HepG2 (cell line): Measurements from ENCODE around the gene ARMC5. TPM values are rescaled to one million over a fixed set of nuclear protein-coding genes. Genes with fewer than 3 reads are reported as not detected.

ENCODE experiments used
- ATAC-seq: fragments of 200-7000 bp; cut with Tn5 transposase; 3 replicates; pipeline ENCODE4 v1.9.1; 2020; ENCODE audit warnings: mild to moderate bottlenecking, moderate library complexity
- BruUV-seq: library from RNA; stranded (reverse); fragments of 400-500 nt; replicated peaks from 2 replicates; lab custom pipeline; 2021; lab: Mats Ljungman, UMichigan
- CTCF ChIA-PET: fragments of 300-600 bp; formaldehyde crosslinking; extraction: SDS; loops from one replicate; lab custom pipeline; 2021; ENCODE audit warnings: low total read pairs, inconsistent platforms, low intra/inter-chr PET ratio; lab: Yijun Ruan, JAX
- POLR2A ChIA-PET: fragments of 350-600 bp; sonication (Branson Sonifier 250); formaldehyde crosslinking; loops from one replicate; lab custom pipeline; 2020; ENCODE audit warnings: antibody characterized with exemption, inconsistent platforms; lab: Yijun Ruan, JAX
- DNase-seq: peaks from one replicate; pipeline ENCODE4 v3.0.0-alpha.2; 2015; ENCODE audit warnings: low spot score
- FAIRE-seq: peaks from 3 replicates; lab custom pipeline; 2011; peaks lifted over from hg19 to GRCh38; lab: Jason Lieb, UNC
- H2AFZ ChIP-seq: one replicate; pipeline ENCODE4 v1.6.1; 2011; ENCODE audit warnings: low read length, inconsistent platforms
- H3K27ac ChIP-seq: fragments of 300-600 bp; 3 replicates; pipeline ENCODE4 v1.8.0; 2011; ENCODE audit warnings: mixed run types, mild to moderate bottlenecking, mixed read lengths, low read length, inconsistent platforms; ENCODE audit not compliant: insufficient read depth; ENCODE audit errors: extremely low read length
- H3K27me3 ChIP-seq, 2 experiments: fragments of 200-600 bp in 1 of 2; 2 replicates in 1 of 2; 3 replicates in 1 of 2; pipeline versions ENCODE4 v1.6.0 to v1.8.0; 2011; ENCODE audit warnings: low read length in 2 of 2, mild to moderate bottlenecking in 2 of 2, moderate library complexity in 2 of 2, inconsistent platforms in 1 of 2; ENCODE audit not compliant: insufficient read depth in 2 of 2, control insufficient read depth in 1 of 2
- H3K36me3 ChIP-seq, 2 experiments: fragments of 200-600 bp in 1 of 2; replicated peaks in 1 of 2; 2 replicates in 1 of 2; 3 replicates in 1 of 2; pipeline versions ENCODE4 v1.5.1 to v1.8.0; 2011; ENCODE audit warnings: low read length in 2 of 2, inconsistent platforms in 1 of 2; ENCODE audit not compliant: insufficient read depth in 2 of 2, control insufficient read depth in 1 of 2
- H3K4me1 ChIP-seq: 2 replicates; pipeline ENCODE4 v1.5.1; 2012; ENCODE audit warnings: low read length, inconsistent platforms; ENCODE audit not compliant: insufficient read depth
- H3K4me2 ChIP-seq: 2 replicates; pipeline ENCODE4 v1.6.0; 2011; ENCODE audit warnings: low read depth, low read length, inconsistent platforms
- H3K4me3 ChIP-seq, 3 experiments: fragments of 200-600 bp in 1 of 3; sonication (generic), shearing (Covaris generic) in 1 of 3; replicated peaks in 1 of 3; 2 replicates each; pipeline ENCODE4 v1.5.1; 2011 to 2016; ENCODE audit warnings: low read length in 3 of 3, inconsistent platforms in 2 of 3, low read depth in 2 of 3, mild to moderate bottlenecking in 2 of 3, control low read depth in 1 of 3, mixed read lengths in 1 of 3; ENCODE audit not compliant: insufficient read depth in 1 of 3
- H3K79me2 ChIP-seq: one replicate; pipeline ENCODE4 v1.6.1; 2011; ENCODE audit warnings: low read length, inconsistent platforms; ENCODE audit not compliant: insufficient read depth
- H3K9ac ChIP-seq: 2 replicates; pipeline ENCODE4 v1.6.0; 2011; ENCODE audit warnings: mild to moderate bottlenecking, low read depth, low read length, inconsistent platforms; ENCODE audit not compliant: insufficient read depth
- H3K9me3 ChIP-seq: 2 replicates; pipeline ENCODE4 v1.5.1; 2012; ENCODE audit warnings: mild to moderate bottlenecking, low read length
- H4K20me1 ChIP-seq: 2 replicates; pipeline ENCODE4 v1.6.0; 2011; ENCODE audit warnings: inconsistent platforms, mild to moderate bottlenecking, low read length, moderate library complexity; ENCODE audit not compliant: insufficient read depth
- CREB1 ChIP-seq, 2 experiments: fragments of 450-650 bp in 1 of 2; IDR thresholded peaks; 2 replicates each; pipeline ENCODE4 v1.6.1; 2016 to 2017; ENCODE audit warnings: control low read depth in 1 of 2, mild to moderate bottlenecking in 1 of 2, missing compliant biosample characterization in 1 of 2, missing genetic modification characterization in 1 of 2
- PPARG ChIP-seq: conservative IDR thresholded peaks from 2 replicates; pipeline ENCODE4 v1.6.1; 2016; ENCODE audit warnings: missing biosample characterization, missing genetic modification reagents
- SNRNP70 ChIP-seq: fragments of 200-400 bp; formaldehyde crosslinking; IDR thresholded peaks from 2 replicates; pipeline ENCODE4 v1.6.1; 2017; ENCODE audit warnings: mild to moderate bottlenecking, low read depth, low read length, moderate library complexity
- ZNF160 ChIP-seq: sonication (generic); formaldehyde crosslinking; IDR thresholded peaks from 2 replicates; pipeline ENCODE4 v1.8.0; 2022; ENCODE audit warnings: mild to moderate bottlenecking, inconsistent platforms, missing genetic modification reagents
- ZNF235 ChIP-seq: sonication (generic); formaldehyde crosslinking; IDR thresholded peaks from 2 replicates; pipeline ENCODE4 v1.8.1; 2023; ENCODE audit warnings: mild to moderate bottlenecking, missing genetic modification reagents, borderline replicate concordance
- ZNF451 ChIP-seq: sonication (generic); formaldehyde crosslinking; IDR thresholded peaks from 2 replicates; pipeline ENCODE4 v1.5.0; 2020; ENCODE audit warnings: mild to moderate bottlenecking, missing genetic modification reagents
- ZNF770 ChIP-seq: sonication (generic); formaldehyde crosslinking; IDR thresholded peaks from 2 replicates; pipeline ENCODE4 v1.5.0; 2020; ENCODE audit warnings: mild to moderate bottlenecking, missing genetic modification reagents
- WGBS: methylation state at CpG from one replicate; pipeline ENCODE4 v1.1.6; 2017; ENCODE audit warnings: low lambda C conversion rate; 5-methylcytosine and 5-hydroxymethylcytosine counted together
- in situ Hi-C: cut with HindIII; loops from 2 replicates; pipeline ENCODE4 v1.10.0; 2017; ENCODE audit warnings: low pct_unique_long_range_greater_than_20kb; ENCODE audit not compliant: extremely low pct_ligation_motif_present
- intact Hi-C: fragments of 100-400 bp; cut with micrococcal nuclease; formaldehyde crosslinking; loops from one replicate; pipeline ENCODE4 v1.10.0; 2022; ENCODE audit not compliant: unreplicated experiment
- polyA plus RNA-seq, 8 experiments: library from polyadenylated mRNA; depleted of rRNA in 3 of 8; stranded (reverse) in 7 of 8; unstranded in 1 of 8; fragments of >200 nt; fragmentation: Illumina TruSeq in 4 of 8; extraction: Trizol in 4 of 8; gene quantifications; 2 replicates each; pipeline versions ENCODE4 v1.2.1 to v1.2.3, GENCODE V29; 2011 to 2016; ENCODE audit warnings: low read depth in 4 of 8, missing spikeins in 1 of 8, mixed read lengths in 1 of 8; ENCODE audit not compliant: insufficient read depth in 1 of 8
- total RNA-seq, 5 experiments: library from RNA; depleted of rRNA; stranded (reverse); fragments of >200 nt; fragmentation: Illumina TruSeq; extraction: Trizol; gene quantifications; 2 replicates each; pipeline ENCODE4 v1.2.3, GENCODE V29; 2016; ENCODE audit warnings: low read depth in 1 of 5

ARMC5 gene
- total and polyA plus RNA-seq, 2 of the 13 experiments (the other 11 are each of a cell fraction or from before 2014, with no cell fraction given): 10.8 to 22.3 TPM

- no peaks in the 10 kb centered on the region for H3K36me3 ChIP-seq
- 14% methylated on average over 21 of the region's 22 CpGs for WGBS
- H3K4me2 ChIP-seq: no peak overlapping the region
- no TSS peak for BruUV-seq
- ChIA-PET POLR2A (no interaction called here), CTCF (no interaction called here)
- intact Hi-C loops (no loop called here), in situ Hi-C loops (no loop called here)
- H2AFZ ChIP-seq: no peak overlapping the region
- ATAC-seq (no peak; the same call in 2 of the 3 replicates), DNase-seq (no peak), FAIRE-seq (no peak)
- no peaks in the 10 kb centered on the region for H3K4me1 ChIP-seq
- H3K9ac ChIP-seq: no peak overlapping the region
- peaks cover 6 to 69% of the 10 kb centered on the region in 2 experiments; a peak in 4 of 5 replicates for H3K27me3 ChIP-seq
- no peak overlapping the region for H3K4me3 ChIP-seq
- no peaks in the 10 kb centered on the region for H4K20me1 ChIP-seq
- H3K27ac ChIP-seq: no peak overlapping the region
- H3K79me2 ChIP-seq: no peaks in the 10 kb centered on the region
- TF ChIP-seq PPARG (CRISPR knock-in tag) (no peak), CREB1 (IDR thresholded peaks at IDR 0.05) (peak; percentile 37; the same call in 1 of the 2 replicates), CREB1 (CRISPR knock-in tag; IDR thresholded peaks at IDR 0.05) (no peak), ZNF160 (CRISPR knock-in tag) (no peak), ZNF770 (CRISPR knock-in tag) (no peak)
- no peaks in the 10 kb centered on the region for H3K9me3 ChIP-seq
Observed at GRCh38 chr16:31411024-31411844, 48.1 kb upstream of the ARMC5 start.

- Histone ChIP-seq H3K27ac (no peak overlapping the region), H3K4me3 (no peak overlapping the region), H3K9ac (no peak overlapping the region), H3K9me3 (no peaks in the 10 kb centered on the region), H3K4me1 (no peaks in the 10 kb centered on the region), H4K20me1 (no peaks in the 10 kb centered on the region), H2AFZ (no peak overlapping the region), H3K79me2 (no peaks in the 10 kb centered on the region), H3K4me2 (no peak overlapping the region), H3K36me3 (no peaks in the 10 kb centered on the region), H3K27me3 (peaks cover 3 to 65% of the 10 kb centered on the region in 2 experiments; a peak in 4 of 5 replicates)
- 44% methylated on average over 9 of the region's 10 CpGs for WGBS
- ChIA-PET CTCF (no interaction called here), POLR2A (no interaction called here)
- no peak for DNase-seq
- BruUV-seq: no TSS peak
- in situ Hi-C loops: no loop called here
- FAIRE-seq: no peak
- intact Hi-C loops: no loop called here
- TF ChIP-seq ZNF235 (CRISPR knock-in tag): no peak
- no peak for TF ChIP-seq ZNF451
- no peak for TF ChIP-seq SNRNP70
- no peak for ATAC-seq
Observed at GRCh38 chr16:31412750-31413149, 46.6 kb upstream of the ARMC5 start.
